Mesendoderm (in vitro differentiated cells): Measurements from ENCODE around the gene FAM76B.

Experiments
- DNase-seq: peaks from one replicate; pipeline ENCODE4 v3.0.0; 2013
- H2AK5ac ChIP-seq: 2 replicates; pipeline ENCODE4 v1.6.1; 2013; ENCODE audit warnings: low read length, inconsistent platforms
- H2BK120ac ChIP-seq: 2 replicates; pipeline ENCODE4 v1.6.1; 2013; ENCODE audit warnings: low read depth, mild to moderate bottlenecking, low read length, moderate library complexity, mixed read lengths
- H2BK15ac ChIP-seq: replicated peaks from 2 replicates; pipeline ENCODE4 v1.6.1; 2013; ENCODE audit warnings: low read depth, mild to moderate bottlenecking, moderate library complexity
- H2BK5ac ChIP-seq: 2 replicates; pipeline ENCODE4 v1.6.1; 2013; ENCODE audit warnings: low read length, inconsistent platforms
- H3K18ac ChIP-seq: 2 replicates; pipeline ENCODE4 v1.6.1; 2013; ENCODE audit warnings: mild to moderate bottlenecking, low read length, mixed read lengths
- H3K23ac ChIP-seq: one replicate; pipeline ENCODE4 v1.6.1; 2013; ENCODE audit warnings: low read length
- H3K27ac ChIP-seq: 2 replicates; pipeline ENCODE4 v1.5.1; 2013; ENCODE audit warnings: low read depth, mild to moderate bottlenecking, inconsistent platforms, low read length, moderate library complexity
- H3K27me3 ChIP-seq: 2 replicates; pipeline ENCODE4 v1.6.1; 2013; ENCODE audit warnings: low read length, control low read depth, mild to moderate bottlenecking, inconsistent platforms; ENCODE audit not compliant: insufficient read depth, poor library complexity
- H3K36me3 ChIP-seq: 2 replicates; pipeline ENCODE4 v1.6.1; 2013; ENCODE audit warnings: low read length, inconsistent platforms; ENCODE audit not compliant: control insufficient read depth, insufficient read depth
- H3K4ac ChIP-seq: one replicate; pipeline ENCODE4 v1.6.1; 2013; ENCODE audit warnings: low read depth, mild to moderate bottlenecking, low read length, moderate library complexity
- H3K4me1 ChIP-seq: 2 replicates; pipeline ENCODE4 v1.6.1; 2013; ENCODE audit warnings: low read depth, low read length, inconsistent platforms; ENCODE audit not compliant: control insufficient read depth
- H3K4me2 ChIP-seq: 2 replicates; pipeline ENCODE4 v1.6.1; 2013; ENCODE audit warnings: low read length
- H3K4me3 ChIP-seq: 2 replicates; pipeline ENCODE4 v1.5.1; 2013; ENCODE audit warnings: mild to moderate bottlenecking, low read length
- H3K56ac ChIP-seq: one replicate; pipeline ENCODE4 v1.6.1; 2013; ENCODE audit warnings: low read length
- H3K79me1 ChIP-seq: 2 replicates; pipeline ENCODE4 v1.6.1; 2013; ENCODE audit warnings: low read length, inconsistent platforms
- H3K79me2 ChIP-seq: 2 replicates; pipeline ENCODE4 v1.6.1; 2013; ENCODE audit warnings: mild to moderate bottlenecking, low read length; ENCODE audit not compliant: control insufficient read depth, insufficient read depth
- H3K9ac ChIP-seq: 2 replicates; pipeline ENCODE4 v1.6.1; 2013; ENCODE audit warnings: low read length, inconsistent platforms
- H4K5ac ChIP-seq: one replicate; pipeline ENCODE4 v1.6.1; 2013; ENCODE audit warnings: low read length
- H4K8ac ChIP-seq: one replicate; pipeline ENCODE4 v1.6.1; 2013; ENCODE audit warnings: low read depth, mild to moderate bottlenecking, control low read depth, low read length, moderate library complexity
- WGBS: extraction: QIAGEN DNeasy Blood & Tissue Kit; methylation state at CpG from one replicate; pipeline ENCODE4 v1.1.7; 2013; ENCODE audit warnings: low lambda C conversion rate, missing lambda C conversion rate; ENCODE audit not compliant: insufficient coverage; ENCODE audit errors: extremely low coverage; 5-methylcytosine and 5-hydroxymethylcytosine counted together

FAM76B gene

DNA sequence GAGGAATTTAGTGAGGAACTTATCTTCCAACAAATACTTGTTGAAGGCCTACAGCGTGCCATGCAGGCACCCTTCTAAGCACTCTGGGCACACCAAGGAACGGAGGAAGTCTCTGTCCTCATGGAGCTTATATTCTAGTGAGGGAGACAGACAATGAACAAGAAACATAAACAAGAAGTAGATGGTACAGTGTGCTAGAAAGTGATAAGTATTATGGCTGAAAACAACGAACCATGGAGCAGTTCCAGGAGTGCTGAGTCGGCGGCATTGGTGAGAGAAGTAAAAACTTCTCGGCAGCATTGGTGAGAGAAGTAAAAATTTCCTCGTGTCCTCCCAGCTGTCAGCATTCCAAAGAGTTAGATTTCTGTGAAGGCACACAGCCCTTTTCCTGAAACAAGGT lies 53.2 kb downstream of the FAM76B start:
- Histone ChIP-seq H3K18ac (no peak overlapping the region), H3K36me3 (no peaks in the 10 kb centered on the region), H2AK5ac (no peak overlapping the region), H3K9ac (no peak overlapping the region), H3K4me2 (no peak overlapping the region), H3K79me1 (no peaks in the 10 kb centered on the region), H3K56ac (no peak overlapping the region), H4K8ac (no peak overlapping the region), H2BK5ac (no peak overlapping the region), H3K79me2 (no peaks in the 10 kb centered on the region), H3K4me1 (no peaks in the 10 kb centered on the region), H3K27ac (no peak overlapping the region), H2BK120ac (no peak overlapping the region), H3K4ac (no peak overlapping the region), H3K27me3 (no peaks in the 10 kb centered on the region), H3K4me3 (no peak overlapping the region), H4K5ac (no peak overlapping the region), H2BK15ac (no peak overlapping the region), H3K23ac (no peak overlapping the region)
- WGBS: no CpG with 5 or more reads among the region's 7 CpGs
- DNase-seq: no peak

DNA sequence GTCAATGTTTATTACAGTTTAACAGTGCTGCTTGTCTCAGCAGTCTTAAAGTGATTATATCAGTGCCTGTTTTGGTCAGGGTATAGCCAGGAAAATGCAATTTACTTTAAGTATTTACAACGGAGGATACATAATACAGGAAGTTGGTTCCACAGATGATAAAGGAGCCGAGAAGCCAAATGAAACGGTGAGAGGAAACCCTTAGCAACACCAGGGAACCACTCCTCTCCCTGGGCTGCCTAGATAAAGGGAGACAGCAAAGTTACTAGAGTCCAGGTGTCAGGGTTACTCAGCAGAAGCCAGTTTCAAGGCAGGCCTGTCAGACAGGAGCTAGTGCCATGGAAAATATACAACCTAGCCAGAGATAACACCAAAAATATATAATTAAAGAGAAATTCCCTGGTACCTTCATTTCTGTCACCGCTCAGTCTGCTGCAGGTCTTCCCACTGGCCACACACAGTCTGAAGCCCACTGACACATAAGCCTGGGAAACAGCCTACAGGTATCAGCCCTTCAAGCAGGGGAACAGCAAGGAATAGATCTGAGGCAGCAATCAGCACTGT lies 55.5 kb downstream of the FAM76B start:
- Histone ChIP-seq H2AK5ac (no peak overlapping the region), H3K4ac (no peak overlapping the region), H3K18ac (no peak overlapping the region), H3K4me1 (no peaks in the 10 kb centered on the region), H3K4me2 (no peak overlapping the region), H3K27me3 (no peaks in the 10 kb centered on the region), H2BK120ac (no peak overlapping the region), H4K5ac (no peak overlapping the region), H3K79me2 (no peaks in the 10 kb centered on the region), H3K36me3 (no peaks in the 10 kb centered on the region), H2BK5ac (no peak overlapping the region), H3K9ac (no peak overlapping the region), H3K27ac (no peak overlapping the region), H3K4me3 (no peak overlapping the region), H3K56ac (no peak overlapping the region), H2BK15ac (no peak overlapping the region), H4K8ac (no peak overlapping the region), H3K79me1 (no peaks in the 10 kb centered on the region), H3K23ac (no peak overlapping the region)
- no CpG with 5 or more reads among the region's 4 CpGs for WGBS
- peak; percentile 83 for DNase-seq

DNA sequence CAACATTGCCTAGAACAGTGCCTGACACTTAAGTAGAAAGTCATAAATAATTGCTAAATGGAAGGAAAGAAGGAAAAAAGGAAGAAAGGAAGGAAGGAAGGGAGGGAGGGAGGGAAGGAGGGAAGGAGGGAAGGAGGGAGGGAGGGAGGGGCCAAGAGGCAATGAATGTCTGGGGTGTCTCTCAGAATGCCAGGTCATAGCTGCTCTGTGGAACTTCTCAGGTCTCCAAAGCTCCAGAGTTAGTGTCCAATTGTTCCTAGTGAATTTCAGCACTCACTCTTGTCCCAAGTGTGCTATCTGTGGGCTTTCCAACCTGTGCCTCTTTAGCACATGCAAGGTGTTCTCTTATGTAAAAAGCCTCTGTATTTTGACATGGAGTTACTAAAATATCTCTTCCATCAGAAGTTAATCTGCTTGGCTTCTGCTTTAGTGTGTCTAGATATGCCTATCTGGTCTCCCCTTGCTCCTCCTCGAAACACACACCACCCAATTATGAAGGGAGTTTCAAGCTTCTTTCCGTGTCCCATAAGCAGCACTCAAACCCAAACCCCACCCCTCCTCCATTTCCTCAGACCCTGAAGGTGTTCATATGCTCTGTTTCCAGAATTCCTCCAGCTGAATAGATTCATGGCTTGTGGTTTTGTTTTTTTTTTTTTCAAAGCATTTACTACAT lies 56.5 kb downstream of the FAM76B start:
- no peaks in the 10 kb centered on the region for H3K79me1 ChIP-seq
- no peaks in the 10 kb centered on the region for H3K4me1 ChIP-seq
- H3K27me3 ChIP-seq: no peaks in the 10 kb centered on the region
- H3K4me2 ChIP-seq: no peak overlapping the region
- no peak overlapping the region for H3K23ac ChIP-seq
- H3K36me3 ChIP-seq: no peaks in the 10 kb centered on the region
- H3K4me3 ChIP-seq: no peak overlapping the region
- H2BK15ac ChIP-seq: no peak overlapping the region
- no peak overlapping the region for H3K56ac ChIP-seq
- no peak for DNase-seq
- no CpG with 5 or more reads among the region's 2 CpGs for WGBS
- H4K5ac ChIP-seq: no peak overlapping the region
- H2AK5ac ChIP-seq: no peak overlapping the region
- no peak overlapping the region for H2BK120ac ChIP-seq
- H3K9ac ChIP-seq: no peak overlapping the region
- H2BK5ac ChIP-seq: no peak overlapping the region
- no peaks in the 10 kb centered on the region for H3K79me2 ChIP-seq
- H4K8ac ChIP-seq: no peak overlapping the region
- no peak overlapping the region for H3K4ac ChIP-seq
- H3K18ac ChIP-seq: no peak overlapping the region
- H3K27ac ChIP-seq: no peak overlapping the region

DNA sequence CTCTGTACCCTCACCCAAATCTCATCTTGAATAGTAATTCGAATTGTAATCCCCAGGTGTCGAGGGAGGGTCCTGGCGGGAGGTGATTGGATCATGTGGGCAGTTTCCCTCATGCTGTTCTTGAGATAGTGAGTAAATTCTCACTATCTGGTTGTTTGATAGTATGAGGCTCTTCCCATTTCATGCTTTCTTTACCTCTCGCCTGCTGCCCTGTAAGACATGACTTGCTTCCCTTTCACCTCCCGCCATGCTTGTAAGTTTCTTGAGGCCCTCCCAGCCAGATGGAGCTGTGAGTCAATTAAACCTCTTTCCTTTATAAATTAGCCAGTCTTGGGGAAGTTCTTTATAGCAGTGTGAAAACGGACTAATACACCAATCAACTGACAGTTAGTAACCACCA lies 60.1 kb downstream of the FAM76B start:
- Histone ChIP-seq H3K18ac (no peak overlapping the region), H2AK5ac (no peak overlapping the region), H4K8ac (no peak overlapping the region), H3K23ac (no peak overlapping the region), H3K36me3 (no peaks in the 10 kb centered on the region), H3K4me3 (no peak overlapping the region), H3K4me2 (no peak overlapping the region), H3K56ac (no peak overlapping the region), H3K27ac (no peak overlapping the region), H3K79me1 (no peaks in the 10 kb centered on the region), H3K9ac (no peak overlapping the region), H2BK120ac (no peak overlapping the region), H3K79me2 (no peaks in the 10 kb centered on the region), H3K4me1 (no peaks in the 10 kb centered on the region), H2BK15ac (no peak overlapping the region), H3K4ac (no peak overlapping the region), H3K27me3 (no peaks in the 10 kb centered on the region), H2BK5ac (no peak overlapping the region), H4K5ac (no peak overlapping the region)
- no CpG with 5 or more reads among the region's 6 CpGs for WGBS
- peak; percentile 57 for DNase-seq

DNA sequence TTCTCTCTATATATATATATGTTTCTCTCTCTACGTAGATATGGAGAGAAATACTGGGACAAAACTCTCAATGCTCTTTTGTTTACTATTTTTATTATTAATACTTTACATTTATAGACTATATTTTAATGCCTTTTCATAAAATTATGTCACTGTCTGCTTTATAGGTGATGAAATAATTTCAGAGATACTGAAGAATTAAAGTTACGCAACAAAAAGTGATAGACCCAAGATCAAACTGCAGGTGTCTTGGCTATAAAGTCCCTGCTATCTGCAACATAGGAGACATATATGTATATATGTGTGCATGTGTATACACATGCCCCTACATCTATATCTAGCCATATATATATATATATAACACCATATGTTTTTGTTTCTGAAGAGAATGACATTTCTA lies 60.8 kb downstream of the FAM76B start:
- WGBS: no CpG with 5 or more reads among the region's 2 CpGs
- H3K4me2 ChIP-seq: no peak overlapping the region

DNA sequence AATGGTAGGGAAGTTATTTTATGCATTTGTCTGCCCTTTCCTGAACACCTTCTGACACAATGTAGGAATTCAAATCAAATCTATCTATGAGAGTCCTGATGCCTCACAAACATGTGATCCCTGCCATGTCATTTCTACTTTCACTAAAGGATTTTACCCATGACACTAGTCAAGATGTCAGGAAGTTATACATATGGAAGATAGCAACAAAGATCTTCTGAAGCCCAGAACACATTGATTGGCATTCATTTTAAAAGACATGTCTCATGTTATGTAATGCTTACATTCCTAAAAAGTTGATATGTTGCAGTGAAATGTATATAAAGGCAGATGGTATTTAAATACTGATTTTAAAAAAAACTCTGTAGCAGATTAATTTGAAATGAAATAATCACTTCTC lies 61.5 kb downstream of the FAM76B start:
- no peaks in the 10 kb centered on the region for H3K36me3 ChIP-seq
- no peak overlapping the region for H2BK15ac ChIP-seq
- no peak overlapping the region for H3K9ac ChIP-seq
- H2BK120ac ChIP-seq: no peak overlapping the region
- H3K27me3 ChIP-seq: no peaks in the 10 kb centered on the region
- no peak overlapping the region for H3K4ac ChIP-seq
- H3K27ac ChIP-seq: no peak overlapping the region
- no peak overlapping the region for H2BK5ac ChIP-seq
- H3K79me1 ChIP-seq: no peaks in the 10 kb centered on the region
- no peak overlapping the region for H3K56ac ChIP-seq
- no peak overlapping the region for H3K4me3 ChIP-seq
- H3K79me2 ChIP-seq: no peaks in the 10 kb centered on the region
- H3K4me1 ChIP-seq: no peaks in the 10 kb centered on the region
- no peak overlapping the region for H3K23ac ChIP-seq
- no peak overlapping the region for H4K5ac ChIP-seq
- no peak overlapping the region for H2AK5ac ChIP-seq
- H3K18ac ChIP-seq: no peak overlapping the region
- no peak overlapping the region for H3K4me2 ChIP-seq
- DNase-seq: no peak
- H4K8ac ChIP-seq: no peak overlapping the region

More for the DNA sequence above, 60.8 kb downstream of the FAM76B start:
- H3K23ac ChIP-seq: no peak overlapping the region
- H3K79me1 ChIP-seq: no peaks in the 10 kb centered on the region
- no peak overlapping the region for H2BK5ac ChIP-seq
- no peaks in the 10 kb centered on the region for H3K79me2 ChIP-seq
- no peak overlapping the region for H2BK120ac ChIP-seq
- H4K5ac ChIP-seq: no peak overlapping the region
- no peak for DNase-seq
- H3K4me3 ChIP-seq: no peak overlapping the region
- no peaks in the 10 kb centered on the region for H3K36me3 ChIP-seq
- no peak overlapping the region for H2AK5ac ChIP-seq
- H2BK15ac ChIP-seq: no peak overlapping the region
- H4K8ac ChIP-seq: no peak overlapping the region
- H3K27ac ChIP-seq: no peak overlapping the region
- H3K4ac ChIP-seq: no peak overlapping the region
- no peak overlapping the region for H3K18ac ChIP-seq
- H3K4me1 ChIP-seq: no peaks in the 10 kb centered on the region
- H3K9ac ChIP-seq: no peak overlapping the region
- H3K27me3 ChIP-seq: no peaks in the 10 kb centered on the region
- no peak overlapping the region for H3K56ac ChIP-seq
